BJ (cell line): ENCODE measurements around the gene DEAF1. TPM values are rescaled to one million over a fixed set of nuclear protein-coding genes. Genes with fewer than 3 reads are reported as not detected.

Experiments
- CTCF ChIA-PET: fragments of 350-600 bp; formaldehyde crosslinking; extraction: SDS; loops from one replicate; lab custom pipeline; 2021; ENCODE audit warnings: antibody characterized with exemption, inconsistent platforms; lab: Yijun Ruan, JAX
- POLR2A ChIA-PET: fragments of 300-600 bp; sonication (Branson Sonifier 250); formaldehyde crosslinking; extraction: SDS; loops from one replicate; lab custom pipeline; 2021; ENCODE audit warnings: antibody characterized with exemption; lab: Charles Lee
- DNase-seq: peaks from one replicate; pipeline ENCODE4 v3.0.0-alpha.2; 2011; ENCODE audit warnings: low read depth
- H3K27me3 ChIP-seq: 2 replicates; pipeline ENCODE4 v1.6.0; 2011; ENCODE audit warnings: low read length; ENCODE audit not compliant: control insufficient read depth, insufficient read depth
- H3K36me3 ChIP-seq: 2 replicates; pipeline ENCODE4 v1.5.1; 2011; ENCODE audit warnings: low read length; ENCODE audit not compliant: control insufficient read depth, insufficient read depth
- H3K4me3 ChIP-seq: 2 replicates; pipeline ENCODE4 v1.5.1; 2011; ENCODE audit warnings: low read depth, mild to moderate bottlenecking, control low read depth, low read length
- CTCF ChIP-seq: IDR thresholded peaks from 2 replicates; pipeline ENCODE4 v1.5.1; 2011; ENCODE audit warnings: low read depth, mild to moderate bottlenecking, control low read depth, inconsistent platforms, low read length, moderate library complexity; ENCODE audit not compliant: insufficient read depth
- polyA plus RNA-seq: library from polyadenylated mRNA; depleted of rRNA; stranded (reverse); fragments of >200 nt; gene quantifications from 2 replicates; pipeline ENCODE4 v1.2.3, GENCODE V29; 2011

Gene DEAF1
- polyA plus RNA-seq, 1 experiment = 27.7 TPM

- Histone ChIP-seq H3K4me3 (no peak overlapping the region), H3K36me3 (peaks cover 14% of the 10 kb centered on the region), H3K27me3 (no peaks in the 10 kb centered on the region)
- ChIA-PET CTCF (interaction anchor here (0.9 to 3.3 kb wide), 4 partner anchors 9 to 128 kb away, joined by 3 to 17 read pairs (median 3); partner anchors contain the start of genes DEAF1 and TMEM80), POLR2A (interaction anchor here (0.5 kb wide), 1 partner anchor 30 kb away, joined by 3 read pairs; no protein-coding TSS in a partner anchor)
- no peak for DNase-seq
- no peak for TF ChIP-seq CTCF
These were observed 9.2 kb upstream of the DEAF1 start for GRCh38 chr11:704228-704674.

- DNase-seq = no peak
- CTCF ChIA-PET = interaction anchor here (1.5 to 3.3 kb wide), 2 partner anchors 24 to 128 kb away, joined by 3 to 17 read pairs; no protein-coding TSS in a partner anchor
- Histone ChIP-seq H3K36me3 (peaks cover 14% of the 10 kb centered on the region), H3K4me3 (no peak overlapping the region), H3K27me3 (no peaks in the 10 kb centered on the region)
- POLR2A ChIA-PET = interaction anchor here (0.5 kb wide), 1 partner anchor 29 kb away, joined by 3 read pairs; no protein-coding TSS in a partner anchor
- TF ChIP-seq CTCF = no peak
These were observed 8.5 kb upstream of the DEAF1 start for GRCh38 chr11:703506-703905.

- DNase-seq = no peak
- POLR2A ChIA-PET = no interaction called here
- peaks cover 14% of the 10 kb centered on the region for H3K36me3 ChIP-seq
- no peaks in the 10 kb centered on the region for H3K27me3 ChIP-seq
- no peak for TF ChIP-seq CTCF
- CTCF ChIA-PET = interaction anchor here (0.6 to 3.3 kb wide), 2 partner anchors 25 to 52 kb away, joined by 3 to 17 read pairs; no protein-coding TSS in a partner anchor
- H3K4me3 ChIP-seq = no peak overlapping the region
These were observed 7.7 kb upstream of the DEAF1 start for GRCh38 chr11:702462-703461.

- Histone ChIP-seq H3K36me3 (peaks cover 14% of the 10 kb centered on the region), H3K27me3 (no peaks in the 10 kb centered on the region), H3K4me3 (no peak overlapping the region)
- CTCF ChIA-PET = interaction anchor here (0.6 to 3.3 kb wide), 2 partner anchors 25 to 89 kb away, joined by 3 to 17 read pairs; no protein-coding TSS in a partner anchor
- POLR2A ChIA-PET = no interaction called here
- no peak for TF ChIP-seq CTCF
- no peak for DNase-seq
These were observed 6.9 kb upstream of the DEAF1 start for GRCh38 chr11:701741-702461.
